NCI-H2081 (cell line): Measurements from ENCODE around the gene DNAJC3.
A peak's percentile ranks its signal among the peaks of the same experiment; 100 is the strongest.
"Not testable (repeated sequence)": the region's sequence is repeated elsewhere in the genome, so short reads cannot be mapped to it uniquely, and the experiment has no call there.

Experiments
- DNase-seq, 2 experiments: peaks; one replicate each; lab custom pipeline; 2025; lab: John Stamatoyannopoulos, UW

DNAJC3 gene

DNA sequence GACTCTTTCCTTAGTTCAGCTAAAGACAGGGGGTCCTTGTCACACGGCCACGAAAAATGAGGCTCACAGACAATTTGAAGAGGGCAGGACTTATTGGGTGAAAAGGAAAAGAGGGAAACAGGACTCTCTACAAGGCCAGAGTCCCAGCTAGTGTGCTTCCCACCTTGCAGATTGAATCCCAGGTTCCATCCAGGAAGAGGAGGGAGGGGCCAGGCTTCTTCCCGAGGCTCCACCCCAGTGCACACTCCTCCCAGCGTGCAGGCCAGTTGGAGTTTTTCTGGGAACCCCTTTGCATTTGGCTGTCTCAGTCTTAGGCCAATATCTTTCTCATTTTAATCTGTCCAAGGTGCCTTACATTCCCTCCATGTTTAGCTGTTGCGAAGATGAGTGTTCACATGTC, 106.8 kb downstream of the DNAJC3 start:
- DNase-seq, result no peak

DNA sequence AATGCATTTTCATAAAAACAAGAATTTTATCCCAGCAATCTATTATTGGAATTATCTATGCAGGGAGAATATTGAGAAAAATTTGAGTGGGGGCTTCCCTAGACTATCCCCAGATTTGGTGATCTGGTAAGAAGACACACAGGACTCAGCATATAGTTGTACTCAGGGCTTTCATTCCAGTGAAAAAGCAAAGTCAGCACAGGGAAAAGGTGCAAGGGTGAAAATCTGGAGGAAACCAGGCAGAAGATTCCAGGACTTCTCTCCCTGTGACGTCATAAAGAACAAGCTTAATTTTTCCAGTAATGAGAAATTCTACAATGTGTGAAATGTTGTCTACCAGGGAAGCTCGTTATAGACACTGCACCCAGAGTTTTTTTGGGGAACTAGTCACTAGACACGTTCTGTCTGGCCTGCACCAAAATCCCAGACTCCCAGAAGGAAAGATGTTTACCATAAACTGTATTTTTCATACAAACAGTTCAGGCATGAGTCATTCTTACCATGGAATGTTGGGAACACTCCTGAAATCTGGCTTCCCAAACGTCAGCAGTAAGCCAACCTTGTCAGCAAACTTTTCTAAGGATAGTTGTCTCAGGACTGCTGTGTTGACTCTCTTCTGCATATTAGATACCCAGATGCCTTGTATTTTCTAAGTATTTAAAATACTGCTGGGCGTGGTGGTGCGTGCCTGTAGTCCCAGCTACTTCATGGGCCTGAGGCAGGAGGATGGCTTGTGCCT, 107.4 kb downstream of the DNAJC3 start:
- no peak for DNase-seq

GRCh38 chr13:95784900-95785290, 108.0 kb downstream of the DNAJC3 start:
- DNase-seq, result no peak

DNA sequence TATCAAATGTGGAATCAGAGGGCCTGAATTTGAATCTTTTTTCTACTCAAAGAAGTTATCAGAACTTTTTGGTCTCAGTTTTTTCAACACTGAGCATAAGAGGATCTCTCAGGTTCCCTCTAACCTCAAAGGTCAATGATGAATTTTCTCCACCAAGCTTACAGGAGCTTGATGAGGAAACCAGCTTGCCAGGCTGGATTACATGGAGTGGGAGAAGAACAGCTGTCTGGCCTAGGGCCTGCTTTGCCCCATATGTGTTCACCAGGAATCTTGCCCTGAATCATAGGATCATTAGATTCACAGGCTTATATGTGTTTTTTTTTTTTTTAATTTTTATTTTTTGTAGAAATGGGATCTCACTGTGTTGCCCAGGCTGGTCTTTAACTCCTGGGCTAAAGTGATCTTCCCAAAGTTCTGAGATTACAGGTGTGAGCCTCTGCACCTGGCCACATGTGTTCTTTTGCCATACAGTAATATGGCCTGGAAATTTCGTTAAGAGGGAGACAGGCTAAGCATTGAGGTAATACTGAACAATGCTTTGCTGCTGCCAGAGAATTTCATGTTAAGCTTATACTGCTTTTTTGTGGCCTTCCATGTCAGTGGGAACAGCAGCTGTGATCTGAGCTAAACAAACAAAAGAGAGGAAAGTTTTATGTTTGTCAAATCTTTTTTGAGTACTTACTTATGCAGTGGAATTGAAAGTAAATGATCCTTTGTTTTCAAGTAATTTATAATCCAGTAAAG, 110.6 kb downstream of the DNAJC3 start:
- no peak for DNase-seq

GRCh38 chr13:95788100-95788463, 111.1 kb downstream of the DNAJC3 start:
- DNase-seq, result no peak

DNA sequence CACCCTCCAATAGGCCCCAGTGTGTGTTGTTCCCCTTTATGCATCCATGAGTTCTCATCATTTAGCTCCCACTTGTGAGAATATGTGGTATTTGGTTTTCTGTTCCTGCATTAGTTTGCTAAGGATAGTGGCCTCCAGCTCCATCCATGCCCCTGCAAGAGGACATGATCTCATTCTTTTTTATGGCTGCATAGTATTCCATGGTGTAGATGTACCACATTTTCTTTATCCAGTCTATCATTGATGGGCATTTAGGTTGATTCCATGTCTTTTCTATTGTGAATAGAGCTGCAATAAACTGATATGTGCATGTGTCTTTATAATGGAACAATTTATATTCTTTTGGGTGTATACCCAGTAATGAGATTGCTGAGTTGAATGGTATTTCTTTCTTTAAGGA, 112.4 kb downstream of the DNAJC3 start:
- DNase-seq, result not testable (repeated sequence)

DNA sequence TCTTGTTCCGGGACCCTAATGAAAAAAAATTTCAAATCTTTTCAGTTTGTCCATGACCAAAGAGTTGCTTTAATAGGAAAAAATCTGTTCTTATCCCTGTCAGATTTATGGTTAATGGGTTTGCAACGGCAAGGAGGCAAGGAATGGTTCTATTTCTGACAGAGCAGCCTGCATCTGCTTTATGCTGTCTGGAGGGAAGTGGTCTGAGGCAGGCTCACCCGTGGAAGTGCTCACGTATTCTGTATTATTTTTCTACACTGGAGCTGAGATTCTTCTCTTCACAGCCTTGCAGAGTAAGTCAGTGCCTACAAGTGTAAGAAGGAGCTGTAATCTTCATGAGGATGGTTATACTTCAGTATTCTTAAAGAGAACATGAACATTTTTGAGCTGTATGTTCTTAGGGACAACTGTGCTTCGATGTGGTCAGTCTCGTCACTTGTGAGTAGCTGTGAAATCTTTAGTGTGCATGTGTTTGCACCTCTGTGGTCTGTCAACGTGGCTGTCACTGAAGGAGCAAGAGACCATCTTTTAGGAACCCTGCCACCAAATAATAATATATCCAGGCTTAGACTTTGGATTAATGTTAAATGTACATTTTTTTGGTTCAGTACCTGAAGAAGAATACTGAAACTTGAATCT, 114.3 kb downstream of the DNAJC3 start:
- no peak for DNase-seq

DNA sequence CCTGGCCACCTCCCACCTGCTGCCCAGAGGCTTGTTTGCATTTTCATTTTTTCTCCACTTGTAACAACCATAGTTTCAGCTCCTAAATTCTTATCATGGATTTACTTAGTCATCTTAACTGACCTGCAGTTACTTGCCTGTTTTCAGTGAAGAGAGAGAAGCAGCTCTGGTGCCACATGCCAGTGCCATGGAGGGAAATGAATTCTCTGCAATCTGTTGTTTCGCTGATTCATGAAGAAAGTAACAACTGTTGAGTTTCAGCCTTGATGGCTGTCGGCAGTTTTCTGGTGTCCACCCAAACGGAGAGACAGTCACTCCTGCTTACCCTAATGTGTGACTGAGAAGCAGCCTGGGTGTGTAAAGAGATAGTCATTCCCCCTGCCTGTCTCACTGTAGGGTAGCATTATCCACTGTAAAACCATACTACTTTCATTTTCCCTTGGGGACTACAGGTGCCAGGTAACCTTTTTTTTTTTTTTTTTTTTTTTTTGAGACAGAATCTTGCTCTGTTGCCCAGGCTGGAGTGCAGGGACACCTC, 116.1 kb downstream of the DNAJC3 start:
- DNase-seq, result no peak

- no peak for DNase-seq
Observed at GRCh38 chr13:95793781-95794180, 116.8 kb downstream of the DNAJC3 start.

DNA sequence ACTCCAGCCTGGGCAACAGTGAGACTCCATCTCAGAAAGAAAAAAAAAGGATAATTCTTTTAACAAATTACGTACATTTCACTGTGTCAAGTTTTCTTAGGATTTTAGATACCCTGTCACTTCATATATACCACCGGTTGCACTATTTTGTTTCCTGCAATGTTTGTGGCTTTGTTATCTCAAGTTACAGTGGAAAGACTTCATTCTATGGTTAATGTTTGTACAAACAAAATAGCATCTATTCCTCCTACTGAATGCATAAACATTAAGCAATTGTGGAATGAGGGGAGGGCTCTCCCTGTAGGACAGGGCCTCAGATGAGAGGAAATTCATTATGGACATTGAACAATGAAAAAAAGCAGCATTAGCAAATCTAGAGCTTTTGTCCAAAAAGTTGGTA, 120.1 kb downstream of the DNAJC3 start:
- no peak for DNase-seq

GRCh38 chr13:95800436-95800835, 123.5 kb downstream of the DNAJC3 start:
- DNase-seq, result no peak

- DNase-seq, result no peak
Observed at GRCh38 chr13:95801825-95802224, 124.9 kb downstream of the DNAJC3 start.

DNA sequence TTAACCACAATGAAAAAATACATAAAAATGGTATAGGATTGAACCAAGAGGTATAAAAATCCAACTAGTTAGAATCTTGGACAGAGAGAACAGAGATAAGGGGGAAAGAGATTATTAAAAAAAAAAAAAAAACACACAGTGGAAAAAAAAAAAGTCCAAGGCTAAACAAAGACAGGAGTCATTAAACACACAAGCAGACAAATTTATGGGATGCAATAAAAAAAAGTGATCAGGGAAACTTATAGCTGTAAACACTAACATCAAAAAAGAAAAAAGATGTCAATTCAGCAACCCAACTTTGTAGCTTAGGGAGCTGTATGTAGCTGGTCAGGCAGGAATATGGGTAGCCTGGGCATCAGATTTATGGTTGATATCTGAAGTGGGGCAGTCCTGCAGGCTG, 129.0 kb downstream of the DNAJC3 start:
- DNase-seq, result no peak

DNA sequence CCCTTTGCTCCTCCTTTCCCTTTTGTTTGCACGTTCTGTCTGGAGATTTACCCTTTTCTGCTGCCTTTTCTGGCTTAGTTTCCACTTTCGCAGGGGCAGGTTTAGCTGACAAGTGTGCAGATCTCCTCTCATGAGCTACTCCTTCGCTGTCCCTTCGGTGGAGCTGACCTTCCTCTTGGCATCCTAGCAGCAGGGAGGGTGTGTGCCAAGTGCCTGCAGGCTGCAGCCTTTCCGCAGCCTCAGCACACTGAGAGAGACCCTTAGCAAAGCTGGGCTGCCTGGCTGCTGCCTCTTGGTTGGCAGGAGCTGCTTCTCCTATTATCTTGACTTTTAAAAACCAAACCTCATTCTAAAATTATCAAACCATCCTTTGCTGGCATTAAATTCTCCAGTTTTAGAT, 132.5 kb downstream of the DNAJC3 start:
- DNase-seq, result no peak

DNA sequence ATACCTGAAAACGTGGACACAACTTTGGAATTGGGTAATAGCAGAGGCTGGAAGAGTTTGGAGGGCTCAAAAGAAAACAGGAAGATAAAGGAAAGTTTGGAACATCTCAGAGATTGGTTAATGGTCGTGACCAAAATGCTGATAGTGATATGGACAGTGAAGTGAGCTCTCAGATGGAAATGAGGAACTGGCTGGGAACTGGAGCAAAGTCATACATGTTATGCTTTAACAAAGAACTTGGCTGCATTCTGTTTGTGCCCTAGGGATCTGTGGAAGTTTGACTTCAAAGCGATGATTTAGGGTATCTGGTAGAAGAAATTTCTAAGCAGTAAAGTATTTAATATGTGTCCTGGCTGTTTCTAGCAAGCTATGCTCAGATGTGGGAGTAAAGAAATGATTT, 136.2 kb downstream of the DNAJC3 start:
- DNase-seq, result no peak

DNA sequence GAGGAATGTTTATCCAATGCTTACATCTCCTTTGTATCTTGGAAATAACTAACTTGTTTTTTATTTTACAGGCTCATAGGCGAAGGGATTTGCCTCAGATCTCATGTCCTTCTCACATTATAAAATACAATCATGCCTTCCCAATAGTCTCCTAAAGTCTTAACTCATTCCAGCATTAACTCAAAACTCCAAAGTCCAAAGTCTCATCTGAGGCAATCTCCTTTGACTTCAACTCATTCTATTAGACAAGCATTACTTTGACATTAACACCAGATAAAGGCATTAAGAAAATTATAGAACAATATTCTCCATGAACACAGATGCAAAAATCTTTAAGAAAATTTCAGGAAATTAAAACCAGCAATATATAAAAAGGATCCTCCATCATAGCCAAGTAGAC, 137.6 kb downstream of the DNAJC3 start:
- DNase-seq, result no peak

- no peak for DNase-seq
Observed at GRCh38 chr13:95822303-95822702, 145.4 kb downstream of the DNAJC3 start.

GRCh38 chr13:95833126-95833525, 156.2 kb downstream of the DNAJC3 start:
- DNase-seq, result no peak

GRCh38 chr13:95833719-95834118, 156.8 kb downstream of the DNAJC3 start:
- DNase-seq, result no peak

DNA sequence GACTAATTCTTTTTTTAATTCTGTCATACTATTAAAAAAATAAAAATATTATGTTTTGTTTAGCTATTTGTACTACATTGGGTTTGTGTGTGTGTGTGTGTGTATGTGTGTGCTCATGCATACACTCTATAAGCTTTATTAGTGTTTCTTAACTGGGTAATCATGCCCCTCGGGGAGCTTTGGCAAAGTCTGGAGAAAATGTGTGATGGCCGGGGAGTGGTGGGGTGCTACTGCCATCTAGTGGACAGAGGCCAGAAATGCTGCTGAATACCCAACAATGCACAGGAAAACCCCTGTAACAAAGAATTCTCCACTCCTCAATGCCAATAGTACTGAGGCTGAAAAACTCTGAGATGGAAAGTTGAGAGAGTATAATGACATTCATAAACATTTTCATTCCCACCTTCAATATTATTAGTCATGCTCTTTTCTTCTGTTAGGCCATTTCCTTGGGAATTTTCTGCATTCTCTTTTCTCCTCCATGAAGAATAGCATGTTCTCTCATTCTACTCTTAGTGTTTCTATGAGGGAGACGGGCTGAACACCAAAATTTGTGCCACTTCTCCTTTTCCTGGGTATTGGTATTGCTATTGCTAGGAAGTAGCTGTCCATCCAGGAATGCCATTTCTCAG, 157.3 kb downstream of the DNAJC3 start:
- peak; percentile 67 to 78 for DNase-seq

GRCh38 chr13:95841894-95842293, 165.0 kb downstream of the DNAJC3 start:
- DNase-seq, result no peak

- DNase-seq, result no peak
Observed at GRCh38 chr13:95842898-95843297, 166.0 kb downstream of the DNAJC3 start.
